GM19438 (cell line): Measurements from ENCODE around the gene CRB2.
"Not testable (repeated sequence)": the region's sequence is repeated elsewhere in the genome, so short reads cannot be mapped to it uniquely, and the experiment has no call there.

Source experiments
- ATAC-seq: cut with Tn5 transposase; IDR thresholded peaks from one replicate; pipeline ENCODE4 v1.9.1; 2021; ENCODE audit warnings: low read depth; ENCODE audit not compliant: unreplicated experiment

CRB2 gene

GRCh38 chr9:123398938-123399337 lies 42.9 kb downstream of the CRB2 start:
- not testable (repeated sequence) for ATAC-seq

DNA sequence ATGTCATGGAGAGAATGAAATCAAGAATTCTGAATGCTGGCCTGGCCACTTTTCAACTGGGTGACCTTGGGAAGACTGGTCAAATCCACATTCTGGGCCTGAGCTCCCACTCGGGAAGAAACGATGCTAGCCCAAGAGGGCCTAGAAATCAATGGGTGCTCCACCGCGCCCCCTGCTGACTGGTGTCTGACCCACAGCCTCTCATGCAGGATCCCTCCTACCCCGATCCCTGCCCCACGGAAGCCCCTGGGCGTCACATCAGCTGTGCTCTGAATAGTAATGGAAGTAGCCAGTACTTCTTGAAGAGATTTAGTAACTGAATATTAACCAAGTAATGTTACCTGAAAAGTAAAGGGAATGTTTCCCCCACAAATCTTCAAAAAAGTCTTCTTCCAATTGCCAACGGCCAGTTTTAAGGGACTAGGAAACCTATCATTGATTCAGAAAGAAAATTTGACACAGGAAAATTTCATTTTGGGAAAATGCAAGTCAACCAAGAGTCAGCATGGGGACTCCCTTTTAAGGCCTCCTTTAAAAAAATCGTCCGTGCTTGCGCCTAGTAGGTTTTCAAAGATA lies 43.9 kb downstream of the CRB2 start:
- ATAC-seq = no peak

DNA sequence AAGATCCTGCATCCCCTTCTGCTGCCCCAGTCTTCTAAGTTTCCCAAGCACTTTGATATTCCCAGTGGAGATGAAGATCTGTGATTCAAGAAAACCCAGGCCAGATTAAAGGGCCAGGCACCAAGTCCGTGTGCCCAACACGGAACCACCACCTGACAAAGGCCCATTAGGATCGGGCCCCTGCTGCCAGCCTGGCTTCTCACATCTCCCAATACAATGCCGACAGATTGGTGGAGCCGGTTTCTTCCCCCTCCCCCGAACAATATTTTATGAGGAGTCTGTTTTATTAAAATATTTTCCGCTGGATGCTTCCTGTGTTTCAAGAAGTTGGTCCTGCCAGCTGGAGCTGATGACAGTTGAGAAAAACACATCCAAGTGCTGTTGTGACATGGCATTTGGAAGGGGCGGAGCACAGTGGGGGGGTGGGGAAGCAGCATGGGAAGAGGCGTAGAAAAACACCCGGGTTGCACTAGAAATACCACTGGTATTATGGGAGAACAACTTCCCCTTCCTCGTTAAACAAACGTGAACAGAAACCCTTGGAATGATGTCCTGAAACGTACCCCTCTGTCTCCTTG lies 45.0 kb downstream of the CRB2 start:
- no peak for ATAC-seq

DNA sequence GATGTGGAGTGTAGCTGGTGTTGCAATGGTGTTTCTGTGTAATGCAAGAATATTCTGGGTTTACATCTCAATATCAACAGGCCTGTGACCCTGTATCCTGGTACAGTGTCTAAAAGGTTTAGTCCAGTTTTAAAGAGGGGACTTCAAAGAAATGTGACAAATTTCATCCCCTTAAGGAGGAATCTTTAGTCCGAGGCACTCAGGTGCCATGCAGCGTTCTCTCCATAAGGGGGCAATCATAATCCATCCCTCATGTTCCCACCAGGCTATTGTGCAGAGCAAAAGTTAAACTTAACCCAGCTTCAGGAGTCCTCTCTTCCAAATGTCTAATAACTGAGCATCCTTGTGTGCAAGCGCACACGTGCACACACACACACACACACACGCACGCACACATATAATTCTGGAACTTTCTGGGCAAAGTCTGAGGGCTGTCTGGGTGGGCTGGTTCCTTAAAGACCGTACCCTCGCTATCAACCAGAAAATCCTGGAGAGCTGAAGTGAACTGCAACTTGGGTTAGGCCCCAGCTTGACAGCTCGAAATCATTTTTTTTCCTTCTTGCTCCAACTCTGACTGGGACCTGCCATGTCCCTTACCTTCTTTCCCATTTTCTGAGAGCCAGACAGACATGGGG lies 46.0 kb downstream of the CRB2 start:
- no peak for ATAC-seq

DNA sequence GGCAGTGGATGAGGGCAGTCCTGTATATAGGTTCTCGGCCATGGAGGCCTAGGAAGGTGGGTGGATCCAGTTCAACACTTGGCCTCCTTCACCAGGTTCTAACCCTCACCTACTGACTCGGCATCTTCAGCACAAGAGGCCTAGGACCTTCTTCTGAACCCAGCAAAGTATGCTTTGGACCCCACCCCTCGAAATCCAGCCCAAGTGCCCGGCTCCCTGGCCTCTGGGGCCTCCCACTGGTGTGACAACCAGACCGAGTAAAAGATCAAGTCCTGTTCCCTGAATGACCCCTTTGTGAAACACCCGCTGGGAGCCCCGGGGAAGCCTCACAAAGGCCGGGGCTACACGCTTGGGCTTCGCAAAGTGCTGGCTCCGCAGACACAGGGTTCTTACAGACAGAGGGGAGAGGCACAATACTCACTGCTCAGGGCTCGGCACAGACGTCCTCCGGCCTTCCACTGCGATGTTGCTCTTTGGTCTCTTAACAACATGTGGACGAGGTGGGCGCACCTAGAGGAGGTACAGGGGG lies 47.0 kb downstream of the CRB2 start:
- ATAC-seq = no peak

- ATAC-seq = no peak
Measured at GRCh38 chr9:123406016-123406415, 50.0 kb downstream of the CRB2 start.

- ATAC-seq = no peak
Measured at GRCh38 chr9:123406691-123407216, 50.8 kb downstream of the CRB2 start.

- ATAC-seq = no peak
Measured at GRCh38 chr9:123407217-123407851, 51.3 kb downstream of the CRB2 start.

- ATAC-seq = no peak
Measured at GRCh38 chr9:123408313-123409262, 52.6 kb downstream of the CRB2 start.

GRCh38 chr9:123410281-123410910 lies 54.4 kb downstream of the CRB2 start:
- no peak for ATAC-seq

DNA sequence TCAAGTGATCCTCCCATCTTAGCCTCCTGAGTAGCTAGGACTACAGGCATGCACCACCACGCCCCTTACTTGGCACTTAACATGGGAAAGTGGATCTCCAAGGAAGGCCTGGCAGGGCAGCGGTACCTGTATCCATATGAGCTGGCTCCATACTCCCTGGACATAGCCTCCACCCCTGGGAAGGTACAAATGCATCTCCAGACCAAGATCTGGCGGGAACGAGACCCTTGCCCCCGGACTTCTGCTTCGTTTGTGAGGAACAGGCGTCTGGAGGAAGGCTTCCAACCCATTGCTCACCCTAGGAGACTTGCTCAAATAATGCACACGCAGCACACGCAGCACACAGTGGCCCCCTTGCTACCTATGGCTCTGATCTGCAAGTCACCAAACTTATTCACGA lies 55.2 kb downstream of the CRB2 start:
- no peak for ATAC-seq

DNA sequence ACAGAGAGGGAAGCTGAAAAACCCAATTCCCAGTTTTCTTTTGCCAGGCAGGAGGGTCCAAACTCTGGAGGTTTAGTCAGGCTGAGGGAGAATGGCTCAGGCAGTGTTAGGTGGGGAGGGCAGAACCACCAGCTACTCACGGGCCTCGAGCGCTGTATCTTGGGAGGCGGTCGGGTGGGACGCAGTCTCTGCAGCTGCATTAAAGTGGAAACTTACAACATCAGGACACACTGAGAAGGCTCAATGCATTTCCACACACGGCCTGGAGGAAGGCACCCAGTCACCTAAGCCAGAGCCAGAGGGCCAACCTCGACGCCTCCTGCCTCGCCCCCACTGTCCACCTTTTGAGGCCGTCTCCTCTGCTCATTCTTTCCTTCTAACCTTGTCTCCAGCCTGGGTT lies 55.6 kb downstream of the CRB2 start:
- ATAC-seq = no peak

- no peak for ATAC-seq
Measured at GRCh38 chr9:123412171-123412820, 56.3 kb downstream of the CRB2 start.

DNA sequence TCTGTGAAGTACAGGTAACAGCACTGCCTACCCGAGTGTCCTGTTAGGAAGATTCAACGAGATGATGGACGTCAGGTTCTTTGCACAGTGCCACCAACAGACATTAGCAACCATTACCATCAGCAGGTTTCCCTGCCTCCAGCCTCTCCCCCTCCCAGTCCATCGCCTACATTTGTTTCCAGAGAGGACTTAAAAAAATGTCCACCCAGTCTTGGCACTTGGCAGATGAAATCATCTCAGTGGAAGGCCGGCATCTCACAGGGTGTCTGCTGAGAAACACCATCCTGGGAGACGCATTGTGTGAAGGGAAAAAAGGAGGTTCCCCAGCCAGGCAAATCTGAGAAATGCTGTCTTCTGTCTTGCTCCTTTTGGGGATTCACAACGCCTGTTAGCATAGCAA lies 58.2 kb downstream of the CRB2 start:
- ATAC-seq = no peak

DNA sequence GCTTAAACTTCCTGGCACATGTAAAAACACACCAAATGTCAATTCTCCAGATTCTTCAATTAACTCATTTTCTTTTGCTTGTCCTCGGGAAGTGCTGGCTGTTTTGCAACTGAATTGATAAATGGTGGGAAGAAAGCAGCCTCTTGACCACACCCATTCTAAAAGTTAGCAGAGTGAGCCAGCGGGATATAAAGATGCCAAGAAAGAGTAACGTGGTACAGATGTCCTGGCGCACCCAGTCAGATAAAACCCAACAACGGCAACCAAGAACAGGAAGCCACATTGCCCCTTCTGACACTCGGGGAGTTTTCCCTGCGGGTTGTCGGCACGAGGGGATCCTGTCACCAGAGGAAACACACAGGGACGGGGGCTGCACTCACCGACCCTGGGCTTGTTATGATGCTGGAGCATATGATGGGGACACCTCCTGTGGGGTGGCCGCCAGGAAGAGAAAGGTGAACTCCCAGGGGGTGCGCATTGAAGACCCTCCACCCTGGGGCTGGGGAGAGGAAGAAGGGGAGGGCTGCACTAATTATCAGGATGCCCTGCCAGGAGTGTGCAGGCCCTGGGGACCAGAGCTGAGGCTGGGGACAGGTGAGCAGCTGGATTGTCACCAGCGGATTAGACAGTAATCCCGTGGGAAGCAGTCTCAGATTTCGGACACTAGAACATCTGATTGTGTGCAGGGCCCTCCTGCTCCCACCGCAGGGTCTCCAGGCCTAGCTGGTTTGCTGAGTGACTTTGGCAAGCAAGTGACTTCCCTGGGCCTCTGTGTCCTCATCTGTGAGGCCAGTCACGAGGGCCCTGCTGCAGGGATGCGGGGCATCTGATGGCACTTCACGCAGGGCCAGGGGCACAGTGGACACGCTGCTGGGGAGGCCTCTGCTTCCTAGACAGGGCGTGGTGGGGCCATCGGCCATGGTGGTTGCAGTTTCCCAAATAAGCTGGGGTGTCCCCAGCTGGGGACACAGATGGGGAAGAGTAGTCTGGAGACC lies 59.2 kb downstream of the CRB2 start:
- ATAC-seq = no peak

DNA sequence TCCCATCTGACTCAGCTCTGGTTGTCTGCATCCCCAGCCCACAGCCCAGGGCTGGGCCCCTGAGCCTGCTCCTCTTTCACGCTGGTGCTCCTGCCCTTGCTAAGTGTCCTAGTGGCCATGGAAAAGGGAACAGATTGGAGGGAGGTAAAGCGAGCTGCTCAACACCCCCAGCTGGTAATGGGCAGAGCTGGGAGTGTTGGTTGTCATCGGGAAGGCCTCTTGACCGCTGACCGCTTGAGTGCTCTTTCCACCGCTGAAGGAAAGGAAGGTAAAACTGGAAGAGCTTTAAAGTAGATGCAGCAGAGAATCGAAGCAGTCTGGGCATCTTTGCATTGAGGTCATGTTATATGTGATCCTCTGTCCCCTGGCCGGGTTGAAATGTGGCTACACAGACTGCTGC lies 60.2 kb downstream of the CRB2 start:
- ATAC-seq = no peak

DNA sequence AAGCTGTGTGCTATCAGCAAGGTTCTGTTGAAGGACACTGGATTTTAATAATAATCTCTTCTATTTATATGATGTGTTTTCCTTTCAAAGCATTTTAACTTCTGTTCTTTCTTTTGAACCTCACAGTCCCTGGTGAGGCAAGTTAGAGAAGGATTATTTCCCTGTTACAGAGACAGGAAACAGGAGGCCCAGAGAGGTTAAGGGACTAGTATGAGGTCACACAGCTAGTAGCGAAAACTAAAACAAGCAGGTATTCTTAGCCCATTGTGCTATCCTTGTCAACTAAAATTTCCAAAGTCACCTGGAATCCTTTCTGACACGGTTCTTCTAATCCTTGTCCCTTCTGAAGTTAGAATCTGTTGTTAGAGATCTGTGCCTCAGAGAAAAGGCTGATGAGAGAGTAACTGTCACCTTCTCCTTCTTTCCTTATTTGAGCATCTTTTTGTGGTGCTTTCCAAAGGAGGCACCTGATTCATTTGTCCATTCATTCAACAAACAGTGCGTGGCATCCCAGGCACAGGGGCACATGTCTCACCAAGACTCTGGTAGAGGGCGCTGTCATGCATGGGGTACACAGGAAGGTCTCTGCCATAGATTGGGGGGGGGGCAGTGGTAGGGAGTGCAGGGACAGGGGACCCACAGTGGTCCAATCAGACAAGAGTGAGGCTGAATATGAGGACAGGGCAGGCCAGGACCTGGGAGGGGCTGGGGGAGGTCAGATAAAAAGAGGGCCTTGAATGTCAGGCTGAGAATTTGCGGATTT lies 61.5 kb downstream of the CRB2 start:
- no peak for ATAC-seq
